HEK293T (cell line): ENCODE measurements around the gene BPI.
A peak's percentile ranks its signal among the peaks of the same experiment; 100 is the strongest.

ENCODE experiments used
- CTCF ChIA-PET: fragments of 350-600 bp; formaldehyde crosslinking; extraction: SDS; loops from one replicate; lab custom pipeline; 2021; ENCODE audit warnings: antibody characterized with exemption, inconsistent platforms; lab: Yijun Ruan, JAX
- POLR2A ChIA-PET: fragments of 350-600 bp; formaldehyde crosslinking; extraction: SDS; loops from one replicate; lab custom pipeline; 2020; ENCODE audit warnings: antibody characterized with exemption, inconsistent platforms; lab: Yijun Ruan, JAX
- DNase-seq: peaks from one replicate; pipeline ENCODE4 v3.0.0; 2012; ENCODE audit warnings: mixed read lengths; ENCODE audit errors: extremely low spot score
- ARNT ChIP-seq: fragments of 450-650 bp; IDR thresholded peaks from 2 replicates; pipeline ENCODE4 v1.6.1; 2017; ENCODE audit warnings: mild to moderate bottlenecking
- BHLHE40 ChIP-seq: fragments of 450-650 bp; IDR thresholded peaks from 2 replicates; pipeline ENCODE4 v1.6.1; 2016; ENCODE audit warnings: mild to moderate bottlenecking, moderate library complexity, borderline replicate concordance
- CTBP1 ChIP-seq: fragments of 450-650 bp; IDR thresholded peaks from 2 replicates; pipeline ENCODE4 v1.6.1; 2016; ENCODE audit warnings: borderline replicate concordance
- ELF4 ChIP-seq: fragments of 450-650 bp; IDR thresholded peaks from 2 replicates; pipeline ENCODE4 v1.6.1; 2017; ENCODE audit warnings: antibody characterized with exemption
- FOXA1 ChIP-seq: fragments of 450-650 bp; IDR thresholded peaks from 2 replicates; pipeline ENCODE4 v1.6.1; 2016; ENCODE audit warnings: mild to moderate bottlenecking
- FOXK2 ChIP-seq: fragments of 450-650 bp; IDR thresholded peaks from 2 replicates; pipeline ENCODE4 v1.6.1; 2016; ENCODE audit warnings: mild to moderate bottlenecking
- FOXM1 ChIP-seq: fragments of 450-650 bp; IDR thresholded peaks from 2 replicates; pipeline ENCODE4 v1.6.1; 2017; ENCODE audit warnings: mild to moderate bottlenecking, borderline replicate concordance
- HDGF ChIP-seq: fragments of 450-650 bp; IDR thresholded peaks from 2 replicates; pipeline ENCODE4 v1.6.1; 2017; ENCODE audit warnings: antibody characterized with exemption, borderline replicate concordance
- L3MBTL2 ChIP-seq: fragments of 450-650 bp; conservative IDR thresholded peaks from 2 replicates; pipeline ENCODE4 v1.6.1; 2016; ENCODE audit warnings: mild to moderate bottlenecking
- LEF1 ChIP-seq: fragments of 450-650 bp; IDR thresholded peaks from 2 replicates; pipeline ENCODE4 v1.6.1; 2017; ENCODE audit warnings: mild to moderate bottlenecking, borderline replicate concordance
- NFRKB ChIP-seq: fragments of 450-650 bp; IDR thresholded peaks from 2 replicates; pipeline ENCODE4 v1.6.1; 2016; ENCODE audit warnings: mild to moderate bottlenecking, moderate library complexity
- SP1 ChIP-seq: fragments of 450-650 bp; IDR thresholded peaks from 2 replicates; pipeline ENCODE4 v1.6.1; 2017
- SUZ12 ChIP-seq: fragments of 450-650 bp; IDR thresholded peaks from 2 replicates; pipeline ENCODE4 v1.6.1; 2016; ENCODE audit warnings: mild to moderate bottlenecking
- TARDBP ChIP-seq: fragments of 450-650 bp; IDR thresholded peaks from 2 replicates; pipeline ENCODE4 v1.6.1; 2016
- ZNF384 ChIP-seq: fragments of 450-650 bp; IDR thresholded peaks from 2 replicates; pipeline ENCODE4 v1.6.1; 2016
- TF ChIP-seq, protein P1 (sequence below): fragments of 450-650 bp; IDR thresholded peaks from 2 replicates; pipeline ENCODE4 v1.6.1; 2016

BPI gene

GRCh38 chr20:38320221-38320620, 16.3 kb downstream of the BPI start:
- DNase-seq, result no peak
- CTCF ChIA-PET, result no interaction called here
- no peak for TF ChIP-seq ZNF384
- TF ChIP-seq LEF1, result no peak
- no peak for TF ChIP-seq BHLHE40
- TF ChIP-seq, protein P1, sequence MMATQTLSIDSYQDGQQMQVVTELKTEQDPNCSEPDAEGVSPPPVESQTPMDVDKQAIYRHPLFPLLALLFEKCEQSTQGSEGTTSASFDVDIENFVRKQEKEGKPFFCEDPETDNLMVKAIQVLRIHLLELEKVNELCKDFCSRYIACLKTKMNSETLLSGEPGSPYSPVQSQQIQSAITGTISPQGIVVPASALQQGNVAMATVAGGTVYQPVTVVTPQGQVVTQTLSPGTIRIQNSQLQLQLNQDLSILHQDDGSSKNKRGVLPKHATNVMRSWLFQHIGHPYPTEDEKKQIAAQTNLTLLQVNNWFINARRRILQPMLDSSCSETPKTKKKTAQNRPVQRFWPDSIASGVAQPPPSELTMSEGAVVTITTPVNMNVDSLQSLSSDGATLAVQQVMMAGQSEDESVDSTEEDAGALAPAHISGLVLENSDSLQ, result no peak
- no peak for TF ChIP-seq L3MBTL2
- POLR2A ChIA-PET, result no interaction called here

GRCh38 chr20:38321959-38322598, 18.1 kb downstream of the BPI start:
- peak; percentile 64 for DNase-seq
- ChIA-PET CTCF (interaction anchor here (0.6 to 1.1 kb wide), 2 partner anchors 14 to 31 kb away, joined by 3 read pairs; no protein-coding TSS in a partner anchor), POLR2A (no interaction called here)
- TF ChIP-seq L3MBTL2 (no peak), LEF1 (no peak), FOXK2 (no peak), FOXA1 (no peak)
- TF ChIP-seq, protein P1, result no peak

DNA sequence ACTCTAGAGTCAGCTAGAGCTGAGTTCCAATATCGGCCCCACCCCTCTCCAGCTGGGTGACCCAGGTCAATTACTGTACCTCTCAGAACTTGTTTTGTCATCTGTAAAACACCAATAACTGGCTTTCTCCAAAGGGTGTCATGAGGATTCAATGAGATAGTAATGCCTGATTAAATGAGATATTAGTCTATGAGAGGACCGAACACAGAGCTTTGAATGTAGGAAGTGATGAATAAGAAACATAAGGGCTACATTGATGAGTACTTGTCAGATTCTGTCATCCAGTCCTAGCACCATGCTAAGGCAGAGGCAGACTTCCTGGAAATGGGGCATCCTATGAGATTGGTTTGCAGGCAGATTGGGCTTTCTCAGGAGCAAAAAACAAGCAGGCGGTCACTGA, 20.2 kb downstream of the BPI start:
- no peak for DNase-seq
- POLR2A ChIA-PET, result no interaction called here
- CTCF ChIA-PET, result interaction anchor here (0.6 to 1.1 kb wide), 2 partner anchors 15 to 32 kb away, joined by 3 read pairs; no protein-coding TSS in a partner anchor
- no peak for TF ChIP-seq BHLHE40
- TF ChIP-seq, protein P1, result no peak
- no peak for TF ChIP-seq ZNF384
- no peak for TF ChIP-seq ELF4
- TF ChIP-seq TARDBP, result no peak
- TF ChIP-seq FOXA1, result no peak

DNA sequence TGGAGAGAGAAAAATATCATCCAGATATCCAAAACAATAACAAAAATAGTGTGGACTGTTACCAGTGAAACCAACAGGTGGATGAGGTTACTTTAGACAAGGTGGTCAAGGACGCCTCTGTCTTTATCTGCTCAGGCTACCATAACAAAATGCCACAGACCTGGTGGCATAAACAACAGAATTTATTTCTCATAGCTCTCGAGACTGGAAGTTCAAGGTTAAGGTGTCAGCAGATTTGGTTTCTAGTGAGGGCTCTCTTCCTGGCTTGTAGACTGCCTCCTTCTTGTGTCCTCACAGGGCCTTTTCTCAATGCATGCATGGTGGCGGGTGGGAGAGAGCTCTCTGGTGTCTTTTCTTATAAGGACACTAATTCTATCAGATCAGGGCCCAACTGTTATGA, 21.2 kb downstream of the BPI start:
- CTCF ChIA-PET, result interaction anchor here (0.6 to 1.1 kb wide), 2 partner anchors 12 to 14 kb away, joined by 3 read pairs; no protein-coding TSS in a partner anchor
- DNase-seq, result no peak
- TF ChIP-seq FOXK2, result no peak
- no peak for TF ChIP-seq CTBP1
- TF ChIP-seq SUZ12, result no peak
- TF ChIP-seq LEF1, result no peak
- TF ChIP-seq NFRKB, result no peak
- no peak for TF ChIP-seq FOXA1
- no peak for TF ChIP-seq HDGF
- TF ChIP-seq ELF4, result no peak
- TF ChIP-seq FOXM1, result no peak
- no peak for TF ChIP-seq SP1
- no peak for TF ChIP-seq L3MBTL2
- no peak for TF ChIP-seq ARNT
- no peak for TF ChIP-seq TARDBP
- POLR2A ChIA-PET, result no interaction called here

- POLR2A ChIA-PET, result no interaction called here
- no peak for DNase-seq
- CTCF ChIA-PET, result no interaction called here
- no peak for TF ChIP-seq CTBP1
- no peak for TF ChIP-seq SUZ12
- TF ChIP-seq SP1, result no peak
- no peak for TF ChIP-seq TARDBP
- TF ChIP-seq ARNT, result no peak
- TF ChIP-seq L3MBTL2, result no peak
- TF ChIP-seq FOXA1, result no peak
- TF ChIP-seq LEF1, result no peak
- TF ChIP-seq, protein P1, result no peak
- TF ChIP-seq BHLHE40, result no peak
- TF ChIP-seq FOXK2, result no peak
- no peak for TF ChIP-seq FOXM1
- TF ChIP-seq ZNF384, result no peak
- TF ChIP-seq NFRKB, result no peak
- no peak for TF ChIP-seq HDGF
- no peak for TF ChIP-seq ELF4
Measured at GRCh38 chr20:38325905-38326304, 21.9 kb downstream of the BPI start.

GRCh38 chr20:38326309-38326708, 22.4 kb downstream of the BPI start:
- ChIA-PET CTCF (no interaction called here), POLR2A (no interaction called here)
- DNase-seq, result no peak
- TF ChIP-seq CTBP1 (no peak), NFRKB (no peak), BHLHE40 (no peak), L3MBTL2 (no peak), FOXA1 (no peak), FOXK2 (no peak)

GRCh38 chr20:38330638-38331037, 26.7 kb downstream of the BPI start:
- CTCF ChIA-PET, result no interaction called here
- no peak for TF ChIP-seq HDGF
- TF ChIP-seq ELF4, result no peak
- no peak for TF ChIP-seq SUZ12
- no peak for TF ChIP-seq CTBP1
- TF ChIP-seq FOXM1, result no peak
- TF ChIP-seq BHLHE40, result no peak
- TF ChIP-seq, protein P1, result no peak
- DNase-seq, result no peak
- POLR2A ChIA-PET, result no interaction called here
